Neural progenitor cell (in vitro differentiated cells): Measurements from ENCODE around the gene DBH. TPM values are rescaled to one million over a fixed set of nuclear protein-coding genes. Genes with fewer than 3 reads are reported as not detected.

Experiments used
- DNase-seq: peaks from one replicate; pipeline ENCODE4 v3.0.0-alpha.2; 2016; ENCODE audit warnings: low spot score
- H2AFZ ChIP-seq: fragments of 200-600 bp; sonication (generic); replicated peaks from 2 replicates; pipeline ENCODE4 v1.6.1; 2016; ENCODE audit warnings: antibody characterized with exemption
- H3F3A ChIP-seq: fragments of 200-600 bp; sonication (generic); 2 replicates; pipeline ENCODE4 v1.6.1; 2016; ENCODE audit warnings: antibody characterized with exemption, low read depth
- H3K27ac ChIP-seq: fragments of 200-600 bp; sonication (generic); 2 replicates; pipeline ENCODE4 v1.5.1; 2016; ENCODE audit warnings: mild to moderate bottlenecking
- H3K27me3 ChIP-seq: fragments of 200-600 bp; sonication (generic); 2 replicates; pipeline ENCODE4 v1.6.1; 2016; ENCODE audit warnings: mild to moderate bottlenecking, moderate library complexity
- H3K36me3 ChIP-seq: fragments of 200-600 bp; sonication (generic); 2 replicates; pipeline ENCODE4 v1.5.1; 2016
- H3K4me1 ChIP-seq: fragments of 200-600 bp; sonication (generic); 2 replicates; pipeline ENCODE4 v1.6.1; 2016; ENCODE audit warnings: mixed run types
- H3K4me2 ChIP-seq: fragments of 200-600 bp; sonication (generic); 2 replicates; pipeline ENCODE4 v1.6.1; 2016
- H3K4me3 ChIP-seq: fragments of 200-600 bp; sonication (generic); 2 replicates; pipeline ENCODE4 v1.5.1; 2016
- H3K79me2 ChIP-seq: fragments of 200-600 bp; sonication (generic); 2 replicates; pipeline ENCODE4 v1.6.1; 2016; ENCODE audit warnings: low read depth
- H3K9ac ChIP-seq: fragments of 200-600 bp; sonication (generic); 2 replicates; pipeline ENCODE4 v1.6.1; 2016
- H3K9me3 ChIP-seq: fragments of 200-600 bp; sonication (generic); 2 replicates; pipeline ENCODE4 v1.5.1; 2016; ENCODE audit warnings: low read depth
- H4K20me1 ChIP-seq: fragments of 200-600 bp; sonication (generic); 2 replicates; pipeline ENCODE4 v1.6.1; 2016; ENCODE audit warnings: low read depth
- H3K27ac Mint-ChIP-seq: 3 replicates; pipeline ENCODE4 v1.8.0; 2021; ENCODE audit warnings: mixed read lengths
- H3K27me3 Mint-ChIP-seq: 2 replicates; pipeline ENCODE4 v1.8.0; 2022; ENCODE audit warnings: low read depth, mild to moderate bottlenecking, inconsistent platforms, moderate library complexity, mixed read lengths; ENCODE audit not compliant: insufficient read depth
- H3K36me3 Mint-ChIP-seq: 3 replicates; pipeline ENCODE4 v1.8.0; 2021; ENCODE audit warnings: mixed read lengths
- H3K4me1 Mint-ChIP-seq: 3 replicates; pipeline ENCODE4 v1.8.0; 2021; ENCODE audit warnings: mixed read lengths
- H3K4me3 Mint-ChIP-seq: 3 replicates; pipeline ENCODE4 v1.8.0; 2021; ENCODE audit warnings: mild to moderate bottlenecking, moderate library complexity, mixed read lengths
- H3K9me3 Mint-ChIP-seq: 3 replicates; pipeline ENCODE4 v1.8.0; 2020; ENCODE audit warnings: mixed read lengths
- EZH2 ChIP-seq: fragments of 200-600 bp; sonication (generic); IDR thresholded peaks from 2 replicates; pipeline ENCODE4 v1.6.1; 2017; ENCODE audit warnings: antibody characterized with exemption, mild to moderate bottlenecking, moderate library complexity
- EZH2phosphoT487 ChIP-seq: fragments of 200-600 bp; sonication (generic); IDR thresholded peaks from 2 replicates; pipeline ENCODE4 v1.6.1; 2017; ENCODE audit warnings: antibody characterized with exemption
- total RNA-seq: library from RNA; depleted of rRNA; stranded (reverse); fragments of >200 nt; gene quantifications from 2 replicates; pipeline ENCODE4 v1.2.3, GENCODE V29; 2015; ENCODE audit warnings: low replicate concordance
- TF ChIP-seq, protein P1 (sequence below): fragments of 200-600 bp; sonication (generic); IDR thresholded peaks from 2 replicates; pipeline ENCODE4 v1.5.1; 2017; ENCODE audit warnings: antibody characterized with exemption, mild to moderate bottlenecking

Gene DBH
- total RNA-seq, 1 donor from 2014 or later: not detected

DNA sequence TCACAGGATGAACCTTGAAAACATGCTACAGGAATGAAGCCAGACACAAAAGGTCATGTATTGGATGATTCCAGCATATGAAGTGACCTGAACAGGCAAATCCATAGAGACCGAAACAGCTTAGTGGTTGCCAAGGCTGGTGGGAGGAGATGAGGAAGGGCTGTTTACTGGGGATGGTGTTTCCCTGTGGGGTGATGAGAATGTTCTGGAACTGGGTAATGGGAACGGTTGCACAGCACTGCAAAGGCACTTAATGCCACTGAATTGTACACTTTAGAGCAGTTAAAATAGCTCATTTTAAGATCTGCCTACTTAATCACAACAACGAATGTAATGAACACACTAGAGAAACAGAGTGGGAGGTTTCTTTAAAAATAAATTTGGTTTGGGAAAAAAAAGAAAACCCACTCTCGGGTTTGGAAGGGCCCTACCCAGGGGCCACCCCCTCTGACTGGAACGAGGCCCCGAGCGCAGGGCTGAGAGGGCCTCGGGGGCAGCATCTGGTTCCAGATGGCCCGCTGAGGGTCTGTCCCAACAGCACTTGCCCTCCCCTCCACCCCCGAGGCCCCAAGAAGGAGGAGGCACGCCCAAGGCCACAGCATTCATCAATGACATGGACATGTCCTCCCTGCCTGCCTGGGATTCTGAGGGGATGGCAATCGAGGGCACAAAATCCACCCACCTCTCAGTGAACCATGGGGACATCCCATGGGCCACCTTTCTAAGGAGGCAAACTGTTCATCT is 70.3 kb downstream of the DBH start:
- no peak for DNase-seq
- no peaks in the 10 kb centered on the region for H3K9me3 Mint-ChIP-seq

DNA sequence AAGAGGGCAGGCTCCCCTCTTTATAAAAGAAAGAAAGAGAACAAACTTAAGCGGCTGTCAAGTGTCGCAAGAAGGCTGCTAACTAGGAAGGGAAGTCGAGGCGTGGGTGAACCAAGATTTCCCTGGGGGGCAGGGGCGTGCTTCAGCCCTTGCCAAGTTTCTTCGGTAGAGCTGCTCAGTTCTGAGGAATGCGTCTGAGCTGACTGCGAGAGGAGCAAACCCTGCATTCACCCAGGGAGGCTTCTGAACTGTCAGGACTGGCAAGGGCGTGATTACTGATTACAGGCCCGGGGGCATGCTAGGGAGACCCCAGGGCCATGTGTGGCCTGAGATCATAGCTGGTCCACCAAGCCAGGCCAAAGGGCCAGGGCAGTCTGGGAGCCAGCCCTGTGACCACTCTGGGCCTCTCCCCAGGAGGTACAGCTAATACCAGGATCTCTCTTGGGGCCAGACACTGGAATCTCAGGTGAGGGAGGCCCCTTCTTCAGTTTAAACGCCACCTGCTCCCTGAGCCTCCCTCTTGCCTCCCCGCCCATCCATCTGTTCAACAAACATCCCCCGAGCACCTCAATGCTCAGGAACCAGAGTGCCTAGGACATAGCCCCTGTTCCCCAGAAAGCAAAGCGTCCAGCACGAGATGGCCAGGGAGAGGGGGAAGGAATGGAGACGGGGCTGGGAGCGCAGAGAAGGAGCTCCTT is 71.1 kb downstream of the DBH start:
- H3K36me3 Mint-ChIP-seq: no peaks in the 10 kb centered on the region
- H3K9me3 ChIP-seq: no peaks in the 10 kb centered on the region
- peaks cover 19% of the 10 kb centered on the region for H3K4me1 Mint-ChIP-seq
- H3K9me3 Mint-ChIP-seq: no peaks in the 10 kb centered on the region
- H4K20me1 ChIP-seq: no peaks in the 10 kb centered on the region
- no peak overlapping the region for H3K9ac ChIP-seq
- no peak for TF ChIP-seq EZH2phosphoT487
- no peak overlapping the region for H3K4me3 Mint-ChIP-seq
- H2AFZ ChIP-seq: no peak overlapping the region
- H3K36me3 ChIP-seq: no peaks in the 10 kb centered on the region
- no peak overlapping the region for H3K4me3 ChIP-seq
- no peaks in the 10 kb centered on the region for H3K79me2 ChIP-seq
- no peak for DNase-seq
- no peak overlapping the region for H3K27ac ChIP-seq
- H3K27me3 ChIP-seq: no peaks in the 10 kb centered on the region
- H3K4me1 ChIP-seq: peaks cover 8% of the 10 kb centered on the region
- H3K4me2 ChIP-seq: no peak overlapping the region
- H3K27ac Mint-ChIP-seq: peak overlapping the region; percentile 50
- H3K27me3 Mint-ChIP-seq: peaks cover 5% of the 10 kb centered on the region
- H3F3A ChIP-seq: no peaks in the 10 kb centered on the region

More for the DNA sequence above, 70.3 kb downstream of the DBH start:
- H2AFZ ChIP-seq: no peak overlapping the region
- H3F3A ChIP-seq: no peaks in the 10 kb centered on the region
- no peak for TF ChIP-seq EZH2
- TF ChIP-seq, protein P1, sequence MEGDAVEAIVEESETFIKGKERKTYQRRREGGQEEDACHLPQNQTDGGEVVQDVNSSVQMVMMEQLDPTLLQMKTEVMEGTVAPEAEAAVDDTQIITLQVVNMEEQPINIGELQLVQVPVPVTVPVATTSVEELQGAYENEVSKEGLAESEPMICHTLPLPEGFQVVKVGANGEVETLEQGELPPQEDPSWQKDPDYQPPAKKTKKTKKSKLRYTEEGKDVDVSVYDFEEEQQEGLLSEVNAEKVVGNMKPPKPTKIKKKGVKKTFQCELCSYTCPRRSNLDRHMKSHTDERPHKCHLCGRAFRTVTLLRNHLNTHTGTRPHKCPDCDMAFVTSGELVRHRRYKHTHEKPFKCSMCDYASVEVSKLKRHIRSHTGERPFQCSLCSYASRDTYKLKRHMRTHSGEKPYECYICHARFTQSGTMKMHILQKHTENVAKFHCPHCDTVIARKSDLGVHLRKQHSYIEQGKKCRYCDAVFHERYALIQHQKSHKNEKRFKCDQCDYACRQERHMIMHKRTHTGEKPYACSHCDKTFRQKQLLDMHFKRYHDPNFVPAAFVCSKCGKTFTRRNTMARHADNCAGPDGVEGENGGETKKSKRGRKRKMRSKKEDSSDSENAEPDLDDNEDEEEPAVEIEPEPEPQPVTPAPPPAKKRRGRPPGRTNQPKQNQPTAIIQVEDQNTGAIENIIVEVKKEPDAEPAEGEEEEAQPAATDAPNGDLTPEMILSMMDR: no peak
- no peak for TF ChIP-seq EZH2phosphoT487
- Mint-ChIP-seq H3K27ac (no peak overlapping the region), H3K4me3 (no peak overlapping the region), H3K36me3 (no peaks in the 10 kb centered on the region), H3K4me1 (peaks cover 24% of the 10 kb centered on the region), H3K27me3 (peaks cover 8% of the 10 kb centered on the region)
- no peak overlapping the region for H3K27ac ChIP-seq
- no peaks in the 10 kb centered on the region for H3K9me3 ChIP-seq
- no peak overlapping the region for H3K4me3 ChIP-seq
- H3K4me2 ChIP-seq: no peak overlapping the region
- no peaks in the 10 kb centered on the region for H3K27me3 ChIP-seq
- no peak overlapping the region for H3K9ac ChIP-seq
- H3K36me3 ChIP-seq: no peaks in the 10 kb centered on the region
- H4K20me1 ChIP-seq: no peaks in the 10 kb centered on the region
- no peaks in the 10 kb centered on the region for H3K79me2 ChIP-seq
- H3K4me1 ChIP-seq: peaks cover 12% of the 10 kb centered on the region

DNA sequence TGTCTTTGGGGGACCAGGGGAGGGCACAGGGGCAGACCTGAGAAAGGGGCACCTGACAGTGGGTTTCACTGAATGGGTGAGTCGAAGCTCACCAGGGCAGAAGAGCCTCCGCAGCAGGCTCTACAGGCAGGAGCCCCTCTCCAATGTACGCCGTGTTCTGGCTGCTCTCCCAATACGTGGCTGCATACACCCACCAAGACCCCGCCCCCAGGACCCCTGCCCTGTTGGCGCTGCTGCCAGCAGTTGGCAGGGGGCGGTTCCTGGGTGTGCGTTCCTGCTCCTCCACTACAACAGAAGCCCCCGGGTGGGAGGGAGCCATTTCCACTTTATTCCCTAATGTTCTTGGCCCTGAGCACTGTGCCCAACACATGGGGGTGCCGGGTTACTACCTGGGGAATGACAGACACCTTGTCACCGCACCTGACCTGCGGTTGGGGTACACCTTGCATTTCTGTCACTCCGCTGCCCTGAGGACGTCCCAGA is 71.6 kb downstream of the DBH start:
- Mint-ChIP-seq H3K36me3 (no peaks in the 10 kb centered on the region), H3K9me3 (no peaks in the 10 kb centered on the region), H3K4me3 (no peak overlapping the region), H3K27ac (no peak overlapping the region), H3K27me3 (peaks cover 5% of the 10 kb centered on the region), H3K4me1 (peaks cover 15% of the 10 kb centered on the region)
- H3K36me3 ChIP-seq: no peaks in the 10 kb centered on the region
- no peak overlapping the region for H3K4me3 ChIP-seq
- H3K27ac ChIP-seq: no peak overlapping the region
- H3K27me3 ChIP-seq: no peaks in the 10 kb centered on the region
- peaks cover 2% of the 10 kb centered on the region for H3K4me1 ChIP-seq
- H3F3A ChIP-seq: no peaks in the 10 kb centered on the region
- no peak overlapping the region for H3K9ac ChIP-seq
- no peaks in the 10 kb centered on the region for H3K79me2 ChIP-seq
- H3K4me2 ChIP-seq: no peak overlapping the region
- no peaks in the 10 kb centered on the region for H3K9me3 ChIP-seq
- DNase-seq: no peak
- no peak overlapping the region for H2AFZ ChIP-seq
- TF ChIP-seq EZH2phosphoT487 (no peak), EZH2 (no peak)
- TF ChIP-seq, protein P1: no peak
- H4K20me1 ChIP-seq: no peaks in the 10 kb centered on the region
